ENCODE measurements around the gene ARID1B. TPM values are rescaled to one million over a fixed set of nuclear protein-coding genes. Genes with fewer than 3 reads are reported as not detected.

ARID1B gene
- total RNA-seq, 1 donor = 55.0 TPM

DNA sequence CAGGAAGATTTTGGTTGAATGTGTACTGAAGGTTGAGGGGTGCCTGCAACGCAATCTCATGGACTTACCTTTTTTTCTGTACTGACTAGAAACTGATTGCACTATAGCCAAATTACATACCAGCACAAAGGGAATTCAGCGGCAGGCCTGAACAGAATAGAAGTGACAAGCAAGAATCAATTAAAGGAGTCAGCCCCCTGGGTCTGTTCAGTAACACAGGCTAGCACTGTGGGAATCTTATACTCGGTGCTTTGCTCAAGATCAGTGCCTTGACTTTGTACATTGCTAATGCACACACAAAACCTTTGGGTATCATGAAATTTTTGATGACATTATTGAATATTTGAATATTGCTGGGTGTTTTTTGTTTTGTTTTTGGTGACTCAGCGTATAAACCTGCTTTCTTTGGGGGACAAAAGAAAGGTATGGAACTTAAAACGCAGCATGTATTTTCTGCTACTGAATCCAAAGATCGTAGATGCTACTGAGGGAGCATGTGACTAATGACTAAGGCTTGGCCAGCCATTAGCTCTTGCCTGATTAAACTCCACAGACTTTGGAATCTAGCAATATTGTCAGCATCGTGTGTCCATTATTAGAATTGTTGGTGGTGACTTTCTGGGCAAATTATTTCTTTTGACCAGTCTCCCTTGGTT, 236.6 kb downstream of the ARID1B start:
- H3K27me3 ChIP-seq (ENCODE audit: insufficient read depth, low read length) = no peaks in the 10 kb centered on the region
- peaks cover 12% of the 10 kb centered on the region for H4K20me1 ChIP-seq (ENCODE audit: insufficient read depth, low read length)
- no peak for DNase-seq (ENCODE audit: insufficient read length, low spot score, missing footprints)
- TF ChIP-seq, protein P1, sequence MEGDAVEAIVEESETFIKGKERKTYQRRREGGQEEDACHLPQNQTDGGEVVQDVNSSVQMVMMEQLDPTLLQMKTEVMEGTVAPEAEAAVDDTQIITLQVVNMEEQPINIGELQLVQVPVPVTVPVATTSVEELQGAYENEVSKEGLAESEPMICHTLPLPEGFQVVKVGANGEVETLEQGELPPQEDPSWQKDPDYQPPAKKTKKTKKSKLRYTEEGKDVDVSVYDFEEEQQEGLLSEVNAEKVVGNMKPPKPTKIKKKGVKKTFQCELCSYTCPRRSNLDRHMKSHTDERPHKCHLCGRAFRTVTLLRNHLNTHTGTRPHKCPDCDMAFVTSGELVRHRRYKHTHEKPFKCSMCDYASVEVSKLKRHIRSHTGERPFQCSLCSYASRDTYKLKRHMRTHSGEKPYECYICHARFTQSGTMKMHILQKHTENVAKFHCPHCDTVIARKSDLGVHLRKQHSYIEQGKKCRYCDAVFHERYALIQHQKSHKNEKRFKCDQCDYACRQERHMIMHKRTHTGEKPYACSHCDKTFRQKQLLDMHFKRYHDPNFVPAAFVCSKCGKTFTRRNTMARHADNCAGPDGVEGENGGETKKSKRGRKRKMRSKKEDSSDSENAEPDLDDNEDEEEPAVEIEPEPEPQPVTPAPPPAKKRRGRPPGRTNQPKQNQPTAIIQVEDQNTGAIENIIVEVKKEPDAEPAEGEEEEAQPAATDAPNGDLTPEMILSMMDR (IDR thresholded peaks at IDR 0.05; ENCODE audit: extremely low read depth, low read depth, low read length) = no peak
- H3K4me3 ChIP-seq (ENCODE audit: insufficient read depth, low read length) = no peak overlapping the region
- H3K4me2 ChIP-seq (ENCODE audit: insufficient read depth, low read length) = no peak overlapping the region
- H3K27ac ChIP-seq (ENCODE audit: low read depth, low read length) = no peak overlapping the region
- H3K36me3 ChIP-seq (ENCODE audit: insufficient read depth, low read length) = no peaks in the 10 kb centered on the region
- peaks cover 90% of the 10 kb centered on the region for H3K79me2 ChIP-seq (ENCODE audit: insufficient read depth, low read length)
- H3K9me3 ChIP-seq (ENCODE audit: low read depth, low read length) = no peaks in the 10 kb centered on the region
- H2AFZ ChIP-seq (ENCODE audit: low read length) = no peak overlapping the region
- H3K4me1 ChIP-seq (ENCODE audit: insufficient read depth, low read length) = peaks cover 8% of the 10 kb centered on the region

DNA sequence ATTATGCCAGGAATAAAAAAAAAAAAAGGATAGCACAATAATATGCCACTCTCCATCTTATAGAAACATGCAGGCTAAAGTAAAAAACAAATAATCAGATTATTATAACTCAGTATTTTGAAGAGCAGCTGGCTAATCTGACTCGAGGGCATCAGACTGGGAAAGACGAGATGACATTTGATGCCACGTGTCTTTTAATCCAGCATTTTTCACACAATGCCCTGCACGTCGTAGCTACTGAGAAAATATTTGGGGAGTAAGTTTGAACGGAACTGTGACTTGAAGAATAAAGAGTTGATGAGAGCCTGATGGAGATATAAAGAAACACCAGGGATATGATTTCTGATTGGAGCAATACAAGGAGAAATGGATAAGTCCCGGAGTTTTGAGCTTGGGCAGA, 237.7 kb downstream of the ARID1B start:
- H3K27ac ChIP-seq (ENCODE audit: low read depth, low read length) = no peak overlapping the region
- no peak for DNase-seq (ENCODE audit: insufficient read length, low spot score, missing footprints)
- no peaks in the 10 kb centered on the region for H3K27me3 ChIP-seq (ENCODE audit: insufficient read depth, low read length)
- H3K79me2 ChIP-seq (ENCODE audit: insufficient read depth, low read length) = peaks cover 91% of the 10 kb centered on the region
- H3K4me2 ChIP-seq (ENCODE audit: insufficient read depth, low read length) = no peak overlapping the region
- peaks cover 19% of the 10 kb centered on the region for H3K4me1 ChIP-seq (ENCODE audit: insufficient read depth, low read length)
- peaks cover 7% of the 10 kb centered on the region for H4K20me1 ChIP-seq (ENCODE audit: insufficient read depth, low read length)
- H2AFZ ChIP-seq (ENCODE audit: low read length) = no peak overlapping the region
- TF ChIP-seq, protein P1 (IDR thresholded peaks at IDR 0.05; ENCODE audit: extremely low read depth, low read depth, low read length) = no peak
- H3K36me3 ChIP-seq (ENCODE audit: insufficient read depth, low read length) = no peaks in the 10 kb centered on the region
- no peaks in the 10 kb centered on the region for H3K9me3 ChIP-seq (ENCODE audit: low read depth, low read length)
- no peak overlapping the region for H3K4me3 ChIP-seq (ENCODE audit: insufficient read depth, low read length)

DNA sequence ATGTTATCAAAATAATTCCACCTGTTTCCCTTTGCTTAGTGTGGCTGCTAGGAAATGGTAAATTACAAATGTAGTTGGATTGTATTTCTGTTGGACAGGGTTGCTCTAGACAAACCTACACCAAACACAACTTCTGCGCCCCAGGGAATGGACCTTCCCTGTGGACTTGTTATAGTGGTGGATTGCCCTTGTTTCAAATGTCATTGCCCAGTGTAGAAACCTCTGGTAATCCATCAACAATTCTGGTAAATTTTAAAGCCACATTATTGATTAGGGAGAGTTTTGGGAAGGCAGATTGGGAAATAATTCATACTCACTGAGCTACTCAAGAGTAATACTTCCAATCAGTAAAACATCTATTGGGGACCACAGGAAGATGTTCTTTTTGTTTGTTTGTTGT, 239.8 kb downstream of the ARID1B start:
- Histone ChIP-seq H2AFZ (ENCODE audit: low read length) (no peak overlapping the region), H3K4me1 (ENCODE audit: insufficient read depth, low read length) (peaks cover 24% of the 10 kb centered on the region), H3K4me2 (ENCODE audit: insufficient read depth, low read length) (no peak overlapping the region), H4K20me1 (ENCODE audit: insufficient read depth, low read length) (peaks cover 2% of the 10 kb centered on the region), H3K36me3 (ENCODE audit: insufficient read depth, low read length) (no peaks in the 10 kb centered on the region), H3K27ac (ENCODE audit: low read depth, low read length) (no peak overlapping the region), H3K9me3 (ENCODE audit: low read depth, low read length) (no peaks in the 10 kb centered on the region), H3K4me3 (ENCODE audit: insufficient read depth, low read length) (no peak overlapping the region), H3K27me3 (ENCODE audit: insufficient read depth, low read length) (no peaks in the 10 kb centered on the region), H3K79me2 (ENCODE audit: insufficient read depth, low read length) (peaks cover 72% of the 10 kb centered on the region)
- DNase-seq (ENCODE audit: insufficient read length, low spot score, missing footprints) = no peak
- TF ChIP-seq, protein P1 (IDR thresholded peaks at IDR 0.05; ENCODE audit: extremely low read depth, low read depth, low read length) = no peak

DNA sequence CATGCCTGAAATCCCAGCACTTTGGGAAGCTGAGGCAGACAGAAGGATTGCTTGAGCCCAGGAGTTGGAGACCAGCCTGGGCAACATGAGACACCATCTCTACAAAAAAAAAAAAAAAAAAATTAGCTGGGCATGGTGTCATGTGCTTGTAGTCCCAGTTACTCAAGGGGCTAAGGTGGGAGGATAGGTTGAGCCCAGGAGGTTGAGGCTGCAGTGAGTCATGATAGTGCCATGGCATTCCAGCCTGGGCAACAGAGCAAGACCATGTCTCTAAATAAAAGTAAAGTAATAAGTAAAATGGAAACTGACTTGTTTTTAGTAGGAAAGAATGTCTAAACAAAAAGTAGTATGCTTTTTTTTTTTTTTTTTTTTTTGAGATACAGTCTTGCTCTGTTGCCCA, 240.7 kb downstream of the ARID1B start:
- no peak overlapping the region for H3K4me2 ChIP-seq (ENCODE audit: insufficient read depth, low read length)
- peaks cover 70% of the 10 kb centered on the region for H3K79me2 ChIP-seq (ENCODE audit: insufficient read depth, low read length)
- peaks cover 2% of the 10 kb centered on the region for H4K20me1 ChIP-seq (ENCODE audit: insufficient read depth, low read length)
- no peak overlapping the region for H2AFZ ChIP-seq (ENCODE audit: low read length)
- no peaks in the 10 kb centered on the region for H3K27me3 ChIP-seq (ENCODE audit: insufficient read depth, low read length)
- H3K27ac ChIP-seq (ENCODE audit: low read depth, low read length) = no peak overlapping the region
- peaks cover 29% of the 10 kb centered on the region for H3K4me1 ChIP-seq (ENCODE audit: insufficient read depth, low read length)
- TF ChIP-seq, protein P1 (IDR thresholded peaks at IDR 0.05; ENCODE audit: extremely low read depth, low read depth, low read length) = no peak
- no peaks in the 10 kb centered on the region for H3K36me3 ChIP-seq (ENCODE audit: insufficient read depth, low read length)
- H3K4me3 ChIP-seq (ENCODE audit: insufficient read depth, low read length) = no peak overlapping the region
- no peak for DNase-seq (ENCODE audit: insufficient read length, low spot score, missing footprints)
- H3K9me3 ChIP-seq (ENCODE audit: low read depth, low read length) = no peaks in the 10 kb centered on the region
